H1 (cell line): Measurements from ENCODE around the gene PRC1. TPM values are rescaled to one million over a fixed set of nuclear protein-coding genes. Genes with fewer than 3 reads are reported as not detected.

Experiments used
- CTCF ChIA-PET: fragments of 300-600 bp; sonication (Branson Sonifier 250); formaldehyde crosslinking; loops from one replicate; lab custom pipeline; 2021; ENCODE audit not compliant: partially characterized antibody; lab: Charles Lee
- POLR2A ChIA-PET: fragments of 300-600 bp; sonication (Branson Sonifier 250); formaldehyde crosslinking; loops from one replicate; lab custom pipeline; 2021; ENCODE audit warnings: inconsistent platforms; ENCODE audit not compliant: partially characterized antibody; lab: Charles Lee
- DNase-seq, 2 experiments: peaks; one replicate each; pipeline versions ENCODE4 v3.0.0 to v3.0.0-alpha.2; 2010 to 2022; ENCODE audit warnings: low spot score in 2 of 2, low read depth in 1 of 2, mixed read lengths in 1 of 2
- FAIRE-seq: peaks from 2 replicates; lab custom pipeline; 2011; peaks lifted over from hg19 to GRCh38; lab: Jason Lieb, UNC
- H2AFZ ChIP-seq: 2 replicates; pipeline ENCODE4 v1.8.1; 2012; ENCODE audit warnings: low read length, inconsistent platforms
- H2AK5ac ChIP-seq: 2 replicates; pipeline ENCODE4 v1.6.1; 2013; ENCODE audit warnings: low read depth, low read length
- H2BK120ac ChIP-seq: replicated peaks from 2 replicates; pipeline ENCODE3; 2013; ENCODE audit warnings: low read depth, low read length, inconsistent platforms
- H2BK12ac ChIP-seq: 2 replicates; pipeline ENCODE4 v1.6.1; 2013; ENCODE audit warnings: low read depth, low read length
- H2BK15ac ChIP-seq: 2 replicates; pipeline ENCODE4 v1.6.1; 2013; ENCODE audit warnings: low read length
- H2BK20ac ChIP-seq: 2 replicates; pipeline ENCODE4 v1.6.1; 2013; ENCODE audit warnings: low read length
- H2BK5ac ChIP-seq: 2 replicates; pipeline ENCODE4 v1.6.1; 2013; ENCODE audit warnings: low read depth, low read length
- H3K14ac ChIP-seq: 2 replicates; pipeline ENCODE4 v1.6.1; 2013; ENCODE audit warnings: inconsistent platforms; ENCODE audit not compliant: insufficient read length
- H3K18ac ChIP-seq: 2 replicates; pipeline ENCODE4 v1.6.1; 2013; ENCODE audit warnings: low read length; ENCODE audit errors: extremely low read depth
- H3K23ac ChIP-seq: 2 replicates; pipeline ENCODE4 v1.6.1; 2013; ENCODE audit warnings: inconsistent platforms; ENCODE audit not compliant: insufficient read length
- H3K23me2 ChIP-seq: 2 replicates; pipeline ENCODE4 v1.6.1; 2013; ENCODE audit warnings: low read depth, low read length
- H3K27ac ChIP-seq: 2 replicates; pipeline ENCODE4 v1.6.1; 2011; ENCODE audit warnings: low read depth, low read length, inconsistent platforms
- H3K27me3 ChIP-seq, 4 experiments: replicated peaks in 1 of 4; 1 replicate in 1 of 4; 2 replicates in 3 of 4; pipeline versions ENCODE4 v1.6.1 to v1.8.1; 2011 to 2013; ENCODE audit warnings: low read length in 3 of 4, mild to moderate bottlenecking in 3 of 4, inconsistent platforms in 2 of 4, mixed read lengths in 2 of 4, moderate library complexity in 1 of 4; ENCODE audit not compliant: control insufficient read depth in 3 of 4, insufficient read depth in 3 of 4; ENCODE audit errors: extremely low read depth in 1 of 4
- H3K36me3 ChIP-seq, 4 experiments: 2 replicates each; pipeline versions ENCODE4 v1.6.1 to v1.8.1; 2011 to 2013; ENCODE audit warnings: mild to moderate bottlenecking in 4 of 4, low read length in 3 of 4, moderate library complexity in 2 of 4, control low read depth in 1 of 4, inconsistent platforms in 1 of 4; ENCODE audit not compliant: insufficient read depth in 4 of 4, control insufficient read depth in 2 of 4
- H3K4ac ChIP-seq: replicated peaks from 2 replicates; pipeline ENCODE3; 2013; ENCODE audit warnings: low read length, low read depth, mixed read lengths, inconsistent platforms; ENCODE audit not compliant: insufficient read length
- H3K4me1 ChIP-seq, 4 experiments: replicated peaks in 1 of 4; 1 replicate in 1 of 4; 2 replicates in 3 of 4; pipeline versions ENCODE4 v1.6.1 to v1.8.1; 2011 to 2013; ENCODE audit warnings: low read length in 3 of 4, inconsistent platforms in 2 of 4, mixed read lengths in 1 of 4; ENCODE audit not compliant: insufficient read depth in 4 of 4, control insufficient read depth in 3 of 4
- H3K4me2 ChIP-seq, 2 experiments: 2 replicates each; pipeline versions ENCODE4 v1.6.1 to v1.8.1; 2011 to 2013; ENCODE audit warnings: low read depth in 2 of 2, low read length in 2 of 2, control low read depth in 1 of 2, inconsistent platforms in 1 of 2, mild to moderate bottlenecking in 1 of 2; ENCODE audit not compliant: insufficient read depth in 1 of 2
- H3K4me3 ChIP-seq, 4 experiments: fragments of 200-600, 300-600 bp in 1 of 4; sonication (generic), shearing (Covaris generic), sonication (Bioruptor Twin) in 1 of 4; 2 replicates each; pipeline versions ENCODE4 v1.5.1 to v1.8.1; 2011 to 2016; ENCODE audit warnings: low read length in 4 of 4, low read depth in 3 of 4, control low read depth in 2 of 4, inconsistent platforms in 2 of 4, mild to moderate bottlenecking in 2 of 4, mixed read lengths in 1 of 4, moderate library complexity in 1 of 4; ENCODE audit not compliant: insufficient read depth in 2 of 4; ENCODE audit errors: extremely low read depth in 1 of 4
- H3K56ac ChIP-seq: replicated peaks from 2 replicates; pipeline ENCODE3; 2013; ENCODE audit warnings: low read depth, mild to moderate bottlenecking, mixed read lengths, low read length, inconsistent platforms; ENCODE audit not compliant: insufficient read length
- H3K79me1 ChIP-seq: 2 replicates; pipeline ENCODE4 v1.6.1; 2013; ENCODE audit warnings: low read depth, low read length, control low read depth
- H3K79me2 ChIP-seq, 2 experiments: 2 replicates each; pipeline versions ENCODE4 v1.6.1 to v1.8.1; 2012 to 2013; ENCODE audit warnings: low read length in 2 of 2, mild to moderate bottlenecking in 2 of 2, inconsistent platforms in 1 of 2; ENCODE audit not compliant: insufficient read depth in 2 of 2, control insufficient read depth in 1 of 2
- H3K9ac ChIP-seq, 4 experiments: replicated peaks in 1 of 4; 1 replicate in 1 of 4; 2 replicates in 3 of 4; pipeline versions ENCODE4 v1.6.1 to v1.8.1; 2011 to 2013; ENCODE audit warnings: low read depth in 3 of 4, low read length in 3 of 4, control low read depth in 2 of 4, mild to moderate bottlenecking in 2 of 4, moderate library complexity in 2 of 4, inconsistent platforms in 1 of 4; ENCODE audit errors: extremely low read depth in 1 of 4
- H3K9me3 ChIP-seq, 2 experiments: 2 replicates each; pipeline versions ENCODE4 v1.6.1 to v1.8.1; 2012 to 2013; ENCODE audit warnings: mild to moderate bottlenecking in 2 of 2, moderate library complexity in 2 of 2, control low read depth in 1 of 2, inconsistent platforms in 1 of 2, low read depth in 1 of 2, low read length in 1 of 2, mixed read lengths in 1 of 2; ENCODE audit not compliant: insufficient read depth in 2 of 2
- H4K20me1 ChIP-seq, 2 experiments: replicated peaks in 1 of 2; 2 replicates each; pipeline versions ENCODE3 to v1.8.1; 2011 to 2013; ENCODE audit warnings: inconsistent platforms in 2 of 2, low read length in 2 of 2, mild to moderate bottlenecking in 1 of 2; ENCODE audit not compliant: insufficient read depth in 2 of 2, control insufficient read depth in 1 of 2
- H4K5ac ChIP-seq: 2 replicates; pipeline ENCODE4 v1.6.1; 2013; ENCODE audit warnings: low read length, low read depth, mixed read lengths, inconsistent platforms; ENCODE audit not compliant: insufficient read length
- H4K8ac ChIP-seq: 2 replicates; pipeline ENCODE4 v1.8.0; 2013; ENCODE audit warnings: mild to moderate bottlenecking, moderate library complexity, low read length, inconsistent platforms; ENCODE audit not compliant: insufficient read depth; ENCODE audit errors: extremely low read depth
- H4K91ac ChIP-seq: replicated peaks from 2 replicates; pipeline ENCODE3; 2013; ENCODE audit warnings: low read length, mixed read lengths, inconsistent platforms; ENCODE audit not compliant: insufficient read length
- WGBS, 2 experiments: shearing (Covaris generic) in 1 of 2; methylation state at CpG; one replicate each; pipeline versions ENCODE4 v1.1.6 to v1.1.7; 2013 to 2015; ENCODE audit warnings: low lambda C conversion rate in 2 of 2, mixed read lengths in 2 of 2, inconsistent platforms in 1 of 2, low coverage in 1 of 2, missing lambda C conversion rate in 1 of 2; ENCODE audit not compliant: insufficient replicate concordance in 2 of 2, insufficient coverage in 1 of 2, insufficient read length in 1 of 2; ENCODE audit errors: extremely low coverage in 1 of 2, missing lambda C conversion rate in 1 of 2; 5-methylcytosine and 5-hydroxymethylcytosine counted together
- polyA plus RNA-seq, 7 experiments: library from polyadenylated mRNA; depleted of rRNA in 3 of 7; stranded (reverse) in 5 of 7; unstranded in 2 of 7; fragments of >200 nt in 5 of 7; fragments of 200-250 nt in 2 of 7; gene quantifications; 1 replicate in 5 of 7; 2 replicates in 1 of 7; 4 replicates in 1 of 7; pipeline versions ENCODE4 v1.2.1 to v1.2.3, GENCODE V29; 2011 to 2013; ENCODE audit warnings: missing spikeins in 2 of 7, mixed read lengths in 2 of 7
- total RNA-seq: library from RNA; stranded (reverse); fragmentation: NEBNext Ultra II Directional; extraction: Animal tissue kit (Norgen Biotek cat#: 25700); gene quantifications from 2 replicates; pipeline ENCODE4 v1.2.1, GENCODE V29; 2021

The PRC1 gene
- total and polyA plus RNA-seq, 2 of the 8 experiments (the other 6 are each of a cell fraction or from before 2014, with no cell fraction given): 90.7 to 181 TPM

GRCh38 chr15:90959028-90959595 is 35.2 kb downstream of the PRC1 start:
- Histone ChIP-seq H3K36me3 (peaks cover 0 to 30% (median 16%) of the 10 kb centered on the region in 4 experiments; a peak in 6 of 8 replicates), H2BK15ac (no peak overlapping the region), H3K27me3 (no peaks in the 10 kb centered on the region), H4K5ac (no peak overlapping the region), H3K79me1 (peaks cover 3% of the 10 kb centered on the region; the same call in 1 of the 2 replicates), H2BK12ac (no peak overlapping the region), H3K56ac (no peak overlapping the region), H3K4ac (no peak overlapping the region), H2BK5ac (no peak overlapping the region), H3K23ac (no peak overlapping the region), H4K20me1 (peaks cover 1 to 5% of the 10 kb centered on the region in 2 experiments), H4K8ac (no peak overlapping the region), H3K23me2 (peaks cover 14% of the 10 kb centered on the region; the same call in 1 of the 2 replicates), H3K4me3 (no peak overlapping the region), H3K9ac (no peak overlapping the region), H3K14ac (no peak overlapping the region), H3K9me3 (no peaks in the 10 kb centered on the region), H2AK5ac (no peak overlapping the region), H2AFZ (no peak overlapping the region), H3K79me2 (peaks cover 0 to 6% of the 10 kb centered on the region in 2 experiments; a peak in 1 of 4 replicates), H3K4me1 (peaks cover 0 to 15% (median 8%) of the 10 kb centered on the region in 4 experiments; a peak in 6 of 7 replicates), H3K18ac (no peak overlapping the region), H4K91ac (no peak overlapping the region), H2BK120ac (no peak overlapping the region), H3K27ac (no peak overlapping the region), H2BK20ac (no peak overlapping the region), H3K4me2 (no peak overlapping the region)
- FAIRE-seq (no peak), DNase-seq (no peak)
- WGBS, 2 experiments: 92% methylated on average over 8 of the region's 8 CpGs; no CpG with 5 or more reads in 1 of the 2 experiments
- ChIA-PET POLR2A (interaction anchor here (0.6 to 2.3 kb wide), 4 partner anchors 9 to 290 kb away, joined by 3 to 6 read pairs (median 3); partner anchors contain the start of gene UNC45A), CTCF (interaction anchor here (0.9 to 19.2 kb wide), 6 partner anchors 10 to 314 kb away, joined by 3 to 306 read pairs (median 8); partner anchors contain the start of genes HDDC3 and UNC45A)
